NCI-H1092 treated with DMSO at 0.1 percent for 48 hours (cell line): ENCODE data around the gene USP11.
A peak's percentile ranks its signal among the peaks of the same experiment; 100 is the strongest.

Experiments used
- DNase-seq: peaks from one replicate; lab custom pipeline; 2025; lab: John Stamatoyannopoulos, UW

USP11 gene

DNA sequence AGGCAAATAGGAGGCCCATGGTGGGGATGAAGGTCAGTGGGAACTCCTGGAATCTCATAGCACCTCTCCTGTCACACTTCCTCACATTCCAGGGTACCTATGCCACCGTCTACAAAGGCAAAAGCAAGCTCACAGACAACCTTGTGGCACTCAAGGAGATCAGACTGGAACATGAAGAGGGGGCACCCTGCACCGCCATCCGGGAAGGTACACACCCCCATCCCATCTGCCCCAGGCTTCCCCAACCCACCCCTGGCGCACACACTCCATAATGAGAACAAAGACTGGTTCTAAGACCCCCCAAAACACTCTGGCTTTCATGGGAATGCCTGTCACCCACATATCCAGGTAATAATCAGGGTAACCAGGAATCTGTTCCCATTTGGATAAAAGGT, 7.9 kb upstream of the USP11 start:
- DNase-seq, result no peak

DNA sequence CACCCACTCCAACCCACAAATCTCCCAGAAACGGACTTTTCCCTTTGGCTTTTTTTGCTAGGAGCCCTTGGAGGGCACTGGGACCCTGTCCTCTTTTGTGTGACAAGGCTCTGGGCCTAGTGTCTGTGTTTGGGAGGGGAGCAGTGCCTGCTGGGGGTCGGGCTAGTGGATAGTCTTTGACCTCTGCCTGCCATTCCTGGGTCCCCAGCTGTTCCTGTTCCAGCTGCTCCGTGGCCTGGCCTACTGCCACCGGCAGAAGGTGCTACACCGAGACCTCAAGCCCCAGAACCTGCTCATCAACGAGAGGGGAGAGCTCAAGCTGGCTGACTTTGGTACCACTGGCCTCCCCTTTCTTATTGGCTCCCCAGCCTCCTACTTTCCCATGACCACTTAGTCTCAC, 6.7 kb upstream of the USP11 start:
- DNase-seq, result no peak

DNA sequence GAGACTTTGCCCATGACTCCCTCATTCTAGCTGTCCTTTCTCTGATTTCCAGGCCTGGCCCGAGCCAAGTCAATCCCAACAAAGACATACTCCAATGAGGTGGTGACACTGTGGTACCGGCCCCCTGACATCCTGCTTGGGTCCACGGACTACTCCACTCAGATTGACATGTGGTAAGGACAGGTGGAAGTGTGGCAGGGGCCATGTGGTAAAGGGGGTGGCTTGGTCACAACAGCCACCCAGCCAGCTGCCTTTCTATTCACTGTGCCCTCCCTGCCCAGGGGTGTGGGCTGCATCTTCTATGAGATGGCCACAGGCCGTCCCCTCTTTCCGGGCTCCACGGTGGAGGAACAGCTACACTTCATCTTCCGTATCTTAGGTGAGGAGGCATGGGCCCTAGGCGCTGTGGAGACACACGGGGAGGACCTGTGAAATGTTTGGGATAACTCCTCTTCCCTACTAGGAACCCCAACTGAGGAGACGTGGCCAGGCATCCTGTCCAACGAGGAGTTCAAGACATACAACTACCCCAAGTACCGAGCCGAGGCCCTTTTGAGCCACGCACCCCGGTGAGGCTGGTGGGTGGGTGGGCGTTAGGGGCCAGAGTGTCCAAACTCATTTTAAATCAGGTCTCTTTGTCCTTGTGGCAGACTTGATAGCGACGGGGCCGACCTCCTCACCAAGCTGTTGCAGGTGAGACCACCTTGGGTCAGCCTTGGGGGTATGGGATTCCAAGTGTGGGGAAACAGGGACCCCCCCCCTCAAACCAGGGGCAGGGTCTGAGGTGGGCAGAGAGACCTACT, 6.1 kb upstream of the USP11 start:
- DNase-seq, result no peak

DNA sequence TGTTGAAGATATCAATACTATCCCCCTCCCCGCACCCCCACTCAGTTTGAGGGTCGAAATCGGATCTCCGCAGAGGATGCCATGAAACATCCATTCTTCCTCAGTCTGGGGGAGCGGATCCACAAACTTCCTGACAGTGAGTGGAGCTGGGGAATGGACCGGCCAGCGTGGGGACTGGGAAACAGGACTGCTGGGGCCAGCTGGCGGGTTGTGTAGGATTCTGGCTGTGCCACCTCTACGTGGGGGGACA, 5.5 kb upstream of the USP11 start:
- DNase-seq, result no peak

DNA sequence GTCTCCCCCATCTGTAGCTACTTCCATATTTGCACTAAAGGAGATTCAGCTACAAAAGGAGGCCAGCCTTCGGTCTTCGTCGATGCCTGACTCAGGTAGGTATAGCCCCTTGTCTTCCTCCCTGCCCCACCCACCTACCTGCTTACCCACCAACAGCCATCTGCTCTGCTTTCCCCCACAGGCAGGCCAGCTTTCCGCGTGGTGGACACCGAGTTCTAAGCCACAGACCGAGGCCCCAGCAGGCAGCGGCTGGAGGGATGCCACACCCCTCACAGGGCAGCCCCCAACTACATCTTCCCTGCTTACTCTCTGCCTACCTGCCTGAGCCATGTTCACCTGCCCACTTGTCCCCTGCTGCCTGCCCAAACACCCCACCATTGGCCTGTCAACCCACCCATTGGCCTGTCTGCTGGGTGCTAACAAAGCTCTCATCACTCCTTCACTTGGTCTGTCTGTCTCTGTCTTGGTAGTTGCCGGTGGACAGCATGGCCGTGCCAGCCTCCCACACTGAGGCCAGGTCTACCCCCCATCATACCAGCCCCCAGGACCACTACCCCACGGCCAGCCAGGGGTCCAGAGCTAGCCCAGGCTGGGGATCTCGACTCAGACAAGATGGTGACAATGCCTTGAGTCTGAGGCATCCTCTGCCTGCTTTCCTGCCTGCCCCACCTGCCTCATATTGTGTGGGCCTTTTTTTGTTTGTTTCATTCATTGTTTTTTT, 4.1 kb upstream of the USP11 start:
- DNase-seq, result no peak

DNA sequence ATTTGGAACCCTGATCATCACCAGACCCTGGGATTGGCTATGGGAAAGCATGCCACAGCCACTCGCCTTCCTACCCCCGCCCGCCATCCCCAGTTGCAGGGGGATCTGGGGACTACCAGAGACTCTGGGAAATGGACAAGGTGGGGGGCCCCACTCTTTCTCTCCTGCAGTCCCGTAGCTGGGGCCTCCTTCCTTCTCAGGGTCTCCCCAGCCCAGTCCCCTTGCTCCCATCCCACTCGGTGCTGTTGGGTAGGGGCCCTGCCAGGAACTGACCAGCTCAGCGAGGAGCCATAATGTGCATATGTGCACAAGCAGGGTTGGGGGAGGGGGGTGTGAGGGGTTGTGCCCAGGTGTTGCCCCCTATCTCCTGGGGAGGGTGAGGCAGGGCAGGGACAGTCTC, 3.4 kb upstream of the USP11 start:
- no peak for DNase-seq

DNA sequence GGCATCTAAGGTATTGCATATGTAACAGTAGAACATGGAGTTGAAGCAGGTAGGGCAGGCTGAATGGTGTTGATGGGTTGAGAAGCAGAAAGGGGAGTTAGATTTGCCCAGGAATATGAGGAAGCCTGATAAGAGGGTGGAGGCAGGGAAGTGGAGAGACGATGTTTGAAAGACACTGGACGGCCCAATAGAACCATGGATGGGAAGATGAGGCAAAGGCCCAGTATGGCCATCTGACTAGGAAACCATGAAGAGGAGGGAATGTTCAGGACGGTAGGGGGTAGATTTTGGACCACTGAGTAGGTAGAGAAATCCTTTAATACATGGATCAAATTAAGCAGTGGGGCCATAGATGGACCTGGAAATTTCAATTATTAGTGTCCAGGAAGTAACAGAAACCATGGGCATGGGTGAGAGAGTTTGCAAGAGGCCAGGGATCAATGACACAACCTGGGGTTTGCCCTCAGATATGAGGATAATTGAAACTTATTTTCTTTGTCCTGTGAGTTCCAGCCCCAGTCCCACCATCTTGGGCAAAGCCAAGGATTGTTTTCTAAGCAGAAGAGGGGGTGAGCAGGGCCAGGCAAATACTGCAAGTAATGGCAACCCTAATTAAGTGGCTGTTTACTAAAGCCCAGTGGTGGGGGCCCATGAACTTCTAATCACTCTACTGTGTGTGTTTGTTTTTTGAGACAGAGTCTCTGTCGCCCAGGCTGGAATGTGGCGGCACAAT, 2.5 kb upstream of the USP11 start:
- DNase-seq, result no peak

DNA sequence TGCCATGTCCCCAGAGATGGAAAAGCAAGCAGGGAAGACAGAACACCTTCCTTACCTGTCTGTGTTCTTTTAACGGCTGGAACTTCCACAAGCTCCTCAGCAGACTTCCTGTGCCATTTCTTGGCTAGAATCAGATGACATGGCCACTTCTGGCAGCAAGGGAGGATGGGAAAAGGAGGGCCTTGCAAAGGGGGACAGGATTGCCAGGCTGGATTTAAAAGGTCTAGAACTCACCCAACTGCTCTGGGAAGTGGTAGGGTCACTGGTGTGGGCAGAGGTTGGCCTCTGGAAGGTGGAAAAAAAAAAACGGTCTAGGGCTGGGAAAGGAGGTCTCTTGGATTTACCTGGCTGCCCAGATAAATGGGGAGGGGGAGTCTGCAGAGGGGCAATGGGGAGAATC, 1.6 kb upstream of the USP11 start:
- no peak for DNase-seq

DNA sequence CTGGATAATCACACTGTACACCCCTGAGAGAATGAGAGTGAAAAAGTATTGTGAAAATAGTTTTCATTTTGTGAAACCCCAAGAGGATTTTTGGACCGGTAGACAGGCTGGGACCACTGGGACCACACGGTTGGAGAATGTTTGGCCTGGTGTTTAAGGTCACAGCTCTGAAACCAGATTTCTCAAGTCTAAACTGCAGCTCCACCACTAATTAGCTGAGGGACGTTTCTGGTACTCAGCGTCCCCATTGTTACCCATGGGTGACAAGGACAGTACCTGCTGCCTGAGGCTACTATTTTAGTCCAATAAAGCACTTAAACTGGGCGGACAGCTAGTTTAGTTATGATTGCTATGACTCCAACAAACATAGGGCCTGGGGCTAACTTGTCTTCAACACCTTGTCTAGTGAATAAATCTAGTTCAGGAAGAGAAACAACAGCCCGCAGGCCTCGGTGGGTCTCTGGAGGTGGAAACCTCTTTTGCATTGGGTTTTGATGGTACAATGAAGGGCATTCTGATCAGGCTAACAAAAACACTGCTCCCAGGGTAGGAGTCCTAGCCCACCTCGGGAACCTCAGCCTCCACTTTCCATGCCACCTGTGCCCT, 509 bp upstream of the USP11 start:
- DNase-seq, result no peak

DNA sequence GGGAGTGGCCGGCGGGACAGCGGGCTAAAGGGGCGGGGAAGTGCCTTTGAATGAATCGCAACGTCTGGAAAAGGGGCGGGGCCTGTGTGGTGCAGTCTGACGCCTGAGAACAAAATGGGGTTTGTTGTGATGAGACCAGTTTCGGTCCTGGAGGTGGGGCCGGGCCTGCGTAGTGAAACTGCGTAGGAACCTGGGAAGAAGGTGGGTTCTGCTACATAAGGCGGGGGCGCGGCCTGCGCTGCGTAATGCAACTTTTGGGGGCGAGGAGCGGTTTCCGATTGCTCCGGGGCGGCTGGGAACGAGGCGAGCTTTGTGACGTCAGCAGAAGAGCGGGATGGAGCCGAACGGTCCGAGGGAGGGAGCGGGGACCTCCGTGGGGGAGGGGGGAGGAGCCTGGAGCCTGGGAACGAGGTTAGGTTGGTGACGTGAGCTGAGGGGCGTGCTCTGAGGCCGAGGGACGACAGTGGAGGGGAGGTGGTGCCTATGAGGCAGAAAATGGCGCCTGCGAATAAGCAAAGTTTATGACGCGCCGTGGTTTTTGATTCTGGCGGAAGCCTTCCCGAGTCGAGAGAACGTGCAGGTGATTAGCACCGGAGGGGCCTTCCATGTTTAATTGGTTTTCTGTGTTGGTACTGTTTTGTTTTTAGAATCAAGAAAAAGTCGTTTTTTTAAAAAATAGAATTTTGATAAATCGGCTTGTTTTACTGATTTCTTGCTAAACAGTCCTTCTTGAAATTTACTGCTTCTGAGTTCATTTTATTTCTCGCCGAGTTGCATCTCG, 714 bp downstream of the USP11 start:
- DNase-seq, result peak; percentile 99

DNA sequence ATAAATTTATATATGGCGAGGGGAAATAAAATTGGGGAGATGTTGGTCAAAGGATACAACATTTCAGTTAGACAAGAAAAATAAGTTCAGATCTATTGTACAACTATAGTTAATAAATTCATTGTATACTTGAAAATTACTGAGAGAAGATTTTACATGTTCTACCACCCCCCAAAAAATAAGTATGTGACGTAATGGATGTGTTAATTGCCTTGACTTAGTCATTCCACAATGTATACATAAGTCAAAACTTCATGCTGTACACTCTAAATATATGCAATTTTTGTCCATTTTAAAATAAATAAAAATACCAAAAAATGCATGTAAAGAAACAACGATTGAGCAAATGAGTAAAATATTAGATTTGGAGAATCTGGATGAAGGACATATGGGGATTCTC, 1.8 kb downstream of the USP11 start:
- DNase-seq, result no peak

DNA sequence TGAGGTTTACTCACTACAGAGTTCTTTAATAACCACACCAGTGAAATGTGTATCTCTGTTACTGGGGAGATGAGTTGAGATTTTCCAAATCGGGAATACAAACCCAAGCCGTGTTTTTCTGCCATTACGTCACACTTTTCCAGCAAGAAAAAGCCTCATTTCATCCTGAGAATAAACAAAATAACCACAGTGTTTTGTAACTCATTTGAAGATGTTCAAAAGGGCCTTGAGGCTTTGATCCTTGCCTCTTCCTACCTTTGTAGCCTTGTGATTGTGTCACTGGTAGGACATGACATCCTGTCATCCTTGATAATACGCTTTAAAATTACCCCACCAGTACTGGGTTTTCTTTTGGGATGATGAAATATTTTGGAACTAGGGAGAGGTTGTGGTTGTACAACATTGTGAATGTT, 2.9 kb downstream of the USP11 start:
- no peak for DNase-seq

DNA sequence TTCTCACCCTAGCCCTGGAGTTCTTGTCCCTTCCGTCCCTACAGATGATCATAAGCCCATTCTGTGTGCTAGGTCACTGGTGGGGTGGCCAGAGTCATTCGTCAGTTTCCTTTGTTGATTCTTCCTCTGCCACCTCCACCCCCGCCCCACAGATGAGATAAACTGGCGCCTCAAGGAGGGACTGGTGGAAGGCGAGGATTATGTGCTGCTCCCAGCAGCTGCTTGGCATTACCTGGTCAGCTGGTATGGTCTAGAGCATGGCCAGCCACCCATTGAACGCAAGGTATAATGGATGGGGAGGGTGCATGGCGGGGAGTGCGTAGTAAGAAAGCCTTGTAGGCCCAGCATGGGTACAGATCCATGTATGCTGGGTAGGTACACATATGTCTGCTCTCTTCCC, 6.4 kb downstream of the USP11 start:
- DNase-seq, result no peak

DNA sequence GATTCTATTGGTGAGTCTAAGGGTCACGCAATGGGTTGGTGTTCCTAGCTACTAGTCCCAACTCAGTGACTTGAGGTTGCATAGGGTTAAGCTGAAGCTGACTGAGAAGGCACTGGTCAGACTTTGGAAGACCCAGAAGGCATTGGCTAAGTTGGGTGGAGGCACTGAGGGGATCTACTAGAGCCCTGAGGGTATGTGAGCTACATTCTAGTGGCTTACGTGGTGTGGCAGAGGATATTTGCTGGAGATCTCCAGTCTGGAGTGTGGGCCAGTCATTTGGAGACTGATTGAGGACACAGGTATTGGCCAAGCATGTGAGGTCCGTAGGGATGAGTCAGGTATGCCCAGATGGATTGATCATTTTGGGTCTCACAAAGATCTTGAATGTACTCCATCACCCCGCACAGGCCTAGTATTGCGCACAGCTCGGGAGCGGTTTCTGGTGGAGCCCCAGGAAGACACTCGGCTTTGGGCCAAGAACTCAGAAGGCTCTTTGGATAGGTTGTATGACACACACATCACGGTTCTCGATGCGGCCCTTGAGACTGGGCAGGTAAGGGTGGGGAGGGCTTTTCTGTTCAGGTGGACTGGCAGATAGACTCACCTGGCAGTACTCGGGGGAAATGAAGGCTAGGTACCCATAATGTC, 7.2 kb downstream of the USP11 start:
- no peak for DNase-seq

DNA sequence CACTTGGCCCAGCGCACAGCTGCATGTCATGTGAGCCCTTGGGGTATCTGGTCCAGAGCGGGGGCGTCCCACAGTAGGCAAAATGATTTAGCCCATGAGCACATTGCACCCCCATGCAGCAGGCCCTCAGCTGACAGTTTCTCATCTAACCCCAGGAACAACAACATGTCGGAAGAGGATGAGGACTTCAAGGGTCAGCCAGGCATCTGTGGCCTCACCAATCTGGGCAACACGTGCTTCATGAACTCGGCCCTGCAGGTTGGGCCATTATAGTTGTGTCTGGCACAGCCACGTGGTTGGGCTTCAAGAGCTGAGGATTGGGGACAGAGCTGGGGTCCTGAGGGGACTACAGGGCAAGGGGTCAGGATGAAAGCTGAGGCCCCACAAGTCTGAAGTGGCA, 7.8 kb downstream of the USP11 start:
- no peak for DNase-seq

DNA sequence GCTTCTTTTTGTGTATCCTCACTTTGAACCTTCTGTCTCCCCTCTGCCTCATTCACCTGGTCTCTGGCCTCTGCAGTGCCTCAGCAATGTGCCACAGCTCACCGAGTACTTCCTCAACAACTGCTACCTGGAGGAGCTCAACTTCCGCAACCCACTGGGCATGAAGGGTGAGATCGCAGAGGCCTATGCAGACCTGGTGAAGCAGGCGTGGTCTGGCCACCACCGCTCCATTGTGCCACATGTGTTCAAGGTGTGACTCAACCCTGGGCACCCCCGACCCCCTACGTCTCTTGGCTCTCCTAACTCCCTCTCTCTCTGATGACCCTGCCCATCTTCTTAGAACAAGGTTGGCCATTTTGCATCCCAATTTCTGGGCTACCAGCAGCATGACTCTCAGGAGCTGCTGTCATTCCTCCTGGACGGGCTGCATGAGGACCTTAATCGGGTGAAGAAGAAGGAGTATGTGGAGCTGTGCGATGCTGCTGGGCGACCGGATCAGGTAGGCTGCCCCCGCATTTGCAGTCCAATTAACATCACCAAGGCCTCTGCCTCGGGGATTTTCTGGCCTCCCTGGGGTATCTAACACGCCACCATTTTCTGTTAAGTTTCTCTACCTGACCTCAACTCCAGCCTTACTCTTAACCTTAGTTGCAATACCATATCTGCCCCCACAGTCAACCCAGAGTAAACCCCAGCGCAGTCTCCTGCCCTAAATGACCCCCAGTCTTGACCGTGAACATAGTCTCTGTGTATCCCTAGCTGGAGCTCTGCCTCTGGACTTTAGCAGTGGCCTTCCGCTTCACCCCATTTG, 8.6 kb downstream of the USP11 start:
- no peak for DNase-seq

DNA sequence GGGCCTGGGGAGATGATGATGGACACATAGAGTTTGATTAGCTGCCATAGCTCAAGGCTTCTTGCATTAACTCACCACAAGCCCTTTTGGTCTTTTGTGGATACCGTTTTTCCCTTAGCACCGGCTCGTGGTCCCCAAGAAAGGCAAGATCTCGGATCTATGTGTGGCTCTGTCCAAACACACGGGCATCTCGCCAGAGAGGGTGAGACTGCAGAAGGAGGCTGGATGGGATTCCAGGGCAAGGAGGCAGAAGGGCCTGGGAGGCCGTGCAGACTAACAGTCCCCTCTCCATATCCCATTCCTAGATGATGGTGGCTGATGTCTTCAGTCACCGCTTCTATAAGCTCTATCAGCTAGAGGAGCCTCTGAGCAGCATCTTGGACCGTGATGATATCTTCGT, 9.5 kb downstream of the USP11 start:
- DNase-seq, result no peak

DNA sequence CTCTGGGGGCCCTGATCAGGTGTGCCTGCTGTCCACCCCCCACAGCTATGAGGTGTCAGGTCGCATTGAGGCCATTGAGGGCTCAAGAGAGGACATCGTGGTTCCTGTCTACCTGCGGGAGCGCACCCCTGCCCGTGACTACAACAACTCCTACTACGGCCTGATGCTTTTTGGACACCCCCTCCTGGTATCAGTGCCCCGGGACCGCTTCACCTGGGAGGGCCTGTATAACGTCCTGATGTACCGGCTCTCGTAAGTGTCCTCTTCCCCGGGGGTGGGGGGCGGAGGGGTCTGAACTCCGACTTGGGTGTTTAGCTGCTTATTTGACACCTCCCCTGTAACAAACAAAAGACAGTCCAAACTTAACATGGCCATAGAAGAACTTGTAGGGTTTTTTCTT, 10.5 kb downstream of the USP11 start:
- no peak for DNase-seq

DNA sequence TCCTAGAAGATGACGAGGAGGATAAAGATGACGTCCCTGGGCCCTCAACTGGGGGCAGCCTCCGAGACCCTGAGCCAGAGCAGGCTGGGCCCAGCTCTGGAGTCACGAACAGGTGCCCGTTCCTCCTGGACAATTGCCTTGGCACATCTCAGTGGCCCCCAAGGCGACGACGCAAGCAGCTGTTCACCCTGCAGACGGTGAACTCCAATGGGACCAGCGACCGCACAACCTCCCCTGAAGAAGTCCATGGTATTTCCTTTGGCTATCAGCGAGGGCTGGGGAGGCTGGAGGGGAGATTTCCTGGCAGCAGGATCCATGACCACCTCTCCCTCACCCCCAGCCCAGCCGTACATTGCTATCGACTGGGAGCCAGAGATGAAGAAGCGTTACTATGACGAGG, 11.9 kb downstream of the USP11 start:
- DNase-seq, result no peak

DNA sequence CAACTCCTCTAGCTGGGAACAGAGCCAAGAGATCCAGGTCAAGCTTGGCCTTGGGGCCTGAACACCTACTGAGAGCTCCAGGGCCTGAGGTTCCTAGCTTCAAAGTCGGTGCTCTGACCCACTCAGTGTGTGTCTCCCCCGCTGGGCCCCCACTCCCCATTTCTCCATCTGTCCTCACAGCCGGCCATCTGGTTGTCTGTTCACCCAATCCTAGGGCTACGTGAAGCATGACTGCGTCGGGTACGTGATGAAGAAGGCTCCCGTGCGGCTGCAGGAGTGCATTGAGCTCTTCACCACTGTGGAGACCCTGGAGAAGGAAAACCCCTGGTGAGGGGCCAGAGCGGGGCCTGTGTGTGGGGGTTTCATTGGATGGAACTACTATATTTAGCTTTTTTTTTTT, 12.3 kb downstream of the USP11 start:
- DNase-seq, result no peak
